ENCODE measurements around the gene STX17.
"Not testable (repeated sequence)": the region's sequence is repeated elsewhere in the genome, so short reads cannot be mapped to it uniquely, and the experiment has no call there.

STX17 gene

DNA sequence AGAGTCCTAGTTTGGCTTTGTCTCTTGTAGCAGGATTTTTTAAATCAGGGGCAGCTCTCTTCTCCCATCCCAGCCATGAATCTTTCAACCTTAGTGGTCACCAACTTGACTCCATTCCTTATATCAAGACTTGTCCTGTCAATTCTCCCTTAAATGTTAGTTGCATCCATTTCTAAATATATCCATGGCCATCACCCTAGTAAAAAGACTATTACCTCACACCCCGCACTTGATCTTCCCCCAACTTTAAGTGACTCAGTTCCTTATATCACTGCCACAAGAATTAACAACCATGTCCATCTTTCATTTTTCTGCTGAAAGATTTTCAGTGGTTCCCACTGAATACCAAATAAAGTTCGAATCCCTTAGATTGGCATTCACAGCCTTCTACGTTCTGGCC is 67.0 kb downstream of the STX17 start:
- no peak for DNase-seq

DNA sequence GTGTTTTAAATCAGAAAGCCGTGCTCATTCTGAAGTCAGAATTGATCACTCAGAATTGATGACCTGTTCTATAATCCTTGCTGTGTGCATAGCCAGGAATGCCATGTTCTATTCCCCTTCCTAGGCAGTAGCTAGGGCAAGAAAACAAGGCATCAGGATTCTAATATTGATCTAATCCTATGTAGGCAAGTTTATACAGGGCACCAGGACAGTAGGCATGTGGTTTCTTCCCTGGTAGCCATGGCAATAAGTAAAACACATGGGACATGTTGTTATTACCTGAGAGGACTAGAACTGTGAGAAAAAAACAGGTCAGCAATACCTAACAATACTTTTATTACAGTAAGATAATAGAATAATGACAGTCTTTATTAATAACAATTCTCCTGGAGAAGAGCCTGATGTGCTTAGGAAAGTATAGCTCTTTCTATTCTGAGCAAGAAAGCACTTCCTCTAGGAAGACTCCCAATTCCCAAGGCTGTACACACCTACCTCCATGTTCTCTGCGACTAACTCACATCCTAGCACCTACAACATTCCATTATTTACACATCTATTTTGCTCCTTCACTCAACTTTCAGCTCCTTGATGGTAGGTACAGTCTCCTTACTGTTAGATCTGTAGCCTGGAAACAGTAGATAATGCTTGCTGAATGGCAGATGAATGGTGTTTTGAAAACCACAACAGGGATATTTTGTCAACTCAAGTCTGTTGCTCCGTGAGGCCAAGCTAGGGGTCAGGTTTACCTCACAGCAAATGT is 70.8 kb downstream of the STX17 start:
- peak; percentile 25 for DNase-seq

DNA sequence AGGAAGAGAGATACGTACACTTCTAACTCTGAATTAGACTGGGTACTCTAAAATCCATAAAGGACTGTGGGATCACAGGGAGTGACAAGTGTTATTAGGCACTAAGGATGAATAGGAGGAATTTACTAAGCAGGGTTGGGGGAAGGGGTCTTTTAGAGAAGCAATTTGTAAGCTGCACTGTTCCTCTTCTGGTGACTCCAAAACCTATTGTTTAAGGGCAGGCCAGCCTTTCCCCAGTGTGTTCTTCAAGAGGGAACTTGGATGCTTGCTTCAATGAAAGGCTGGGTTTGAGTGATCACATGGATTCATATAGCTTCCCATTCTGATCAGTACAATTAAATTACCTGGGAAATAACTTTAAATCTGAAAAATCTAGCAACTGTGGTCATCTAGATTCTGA is 71.8 kb downstream of the STX17 start:
- no peak for DNase-seq

GRCh38 chr9:99980598-99980997 is 74.1 kb downstream of the STX17 start:
- peak; percentile 33 for DNase-seq

- DNase-seq = no peak
Observed at GRCh38 chr9:99986642-99987041, 80.2 kb downstream of the STX17 start.

DNA sequence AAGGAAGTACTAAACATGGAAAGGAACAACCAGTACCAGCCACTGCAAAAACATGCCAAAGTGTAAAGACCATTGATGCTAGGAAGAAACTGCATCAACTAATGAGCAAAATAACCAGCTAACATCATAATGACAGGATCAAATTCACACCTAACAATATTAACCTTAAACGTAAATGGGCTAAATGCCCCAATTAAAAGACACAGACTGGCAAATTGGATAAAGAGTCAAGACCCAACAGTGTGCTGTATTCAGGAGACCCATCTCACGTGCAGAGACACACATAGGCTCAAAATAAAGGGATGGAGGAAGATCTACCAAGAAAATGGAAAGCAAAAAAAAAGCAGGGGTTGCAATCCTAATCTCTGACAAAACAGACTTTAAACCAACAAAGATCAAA is 84.1 kb downstream of the STX17 start:
- not testable (repeated sequence) for DNase-seq

GRCh38 chr9:99998266-99998665 is 91.8 kb downstream of the STX17 start:
- no peak for DNase-seq

- DNase-seq = no peak
Observed at GRCh38 chr9:99998866-99999265, 92.4 kb downstream of the STX17 start.

GRCh38 chr9:99999797-100000196 is 93.3 kb downstream of the STX17 start:
- DNase-seq = no peak

DNA sequence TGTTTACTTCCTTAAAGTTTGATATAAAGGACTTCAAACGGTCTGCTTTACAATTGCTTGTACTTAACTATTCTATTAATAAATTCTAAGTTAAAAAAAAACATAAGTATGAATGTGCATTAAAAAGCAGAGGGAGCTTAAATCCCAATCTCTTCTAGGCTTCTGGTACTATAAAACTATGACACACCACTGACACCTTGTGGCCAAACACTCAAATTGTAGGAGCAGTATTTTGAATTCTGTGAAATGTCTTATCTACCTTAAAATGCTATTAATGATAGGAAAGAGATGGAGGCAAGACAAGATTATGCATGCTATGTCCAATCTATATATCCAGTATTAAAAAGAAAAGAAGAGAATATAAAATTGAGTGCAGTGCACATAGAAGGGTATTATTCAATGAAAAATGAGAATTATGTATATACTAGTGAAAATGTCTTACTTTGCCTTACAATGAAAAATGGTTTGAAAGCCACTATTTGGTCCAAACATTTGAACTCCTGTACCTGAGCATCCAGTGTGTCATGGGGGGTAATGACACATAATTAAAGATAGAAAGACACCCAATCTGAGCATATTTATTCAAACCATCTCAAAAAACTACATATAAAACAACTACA is 104.7 kb downstream of the STX17 start:
- peak; percentile 86 for DNase-seq

DNA sequence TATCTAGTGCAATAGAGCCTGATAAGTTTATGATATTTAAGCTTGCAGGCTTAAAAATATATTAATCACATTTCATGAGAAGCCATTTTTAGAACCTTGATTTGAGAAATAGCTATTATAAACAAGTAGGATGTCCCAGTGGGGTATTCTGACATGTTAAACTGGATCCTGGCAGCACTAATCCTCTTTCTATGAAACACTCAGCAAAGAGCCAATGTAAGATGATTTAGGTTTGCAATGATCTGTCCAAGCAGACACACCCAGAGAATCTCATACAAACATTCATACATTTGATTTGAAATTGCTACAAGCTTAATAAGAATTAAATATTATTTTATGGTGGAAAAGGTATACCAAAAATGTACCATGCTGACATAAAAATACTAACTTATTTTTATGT is 105.8 kb downstream of the STX17 start:
- no peak for DNase-seq

- no peak for DNase-seq
Observed at GRCh38 chr9:100013573-100013972, 107.1 kb downstream of the STX17 start.

DNA sequence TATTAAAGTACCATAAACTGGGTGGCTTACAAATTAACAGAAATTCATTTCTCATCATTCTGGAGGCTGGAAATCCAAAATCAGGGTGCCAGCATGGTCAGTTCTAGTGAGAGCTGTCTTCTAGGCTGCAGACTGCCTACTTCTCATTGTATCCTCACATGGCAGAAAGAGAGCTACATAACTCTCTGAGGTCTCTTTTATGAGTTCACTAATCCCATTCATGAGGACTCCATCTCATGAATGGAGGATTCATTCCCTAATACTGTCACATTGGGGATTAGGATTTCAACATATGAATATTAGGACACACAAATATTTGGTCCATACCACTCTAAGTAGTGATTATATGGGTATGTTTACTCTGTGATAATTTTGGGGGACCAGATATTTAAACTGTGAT is 108.4 kb downstream of the STX17 start:
- no peak for DNase-seq

GRCh38 chr9:100019541-100019940 is 113.1 kb downstream of the STX17 start:
- DNase-seq = no peak

Measured in hematopoietic multipotent progenitor cell treated with erythropoietin and hydrocortisone succinate and interleukin-3 and kit ligand, for 6 days (in vitro differentiated cells).